ENCODE results near the gene UBE2V1. TPM values are rescaled to one million over a fixed set of nuclear protein-coding genes. Genes with fewer than 3 reads are reported as not detected.
A peak's percentile ranks its signal among the peaks of the same experiment; 100 is the strongest.
"Not testable (repeated sequence)": the region's sequence is repeated elsewhere in the genome, so short reads cannot be mapped to it uniquely, and the experiment has no call there.

Gene UBE2V1
- total and polyA plus RNA-seq, 12 donors = 57.4 to 242 (median 79.4) TPM

GRCh38 chr20:50108556-50109235, 4.3 kb downstream of the UBE2V1 start:
- no peaks in the 10 kb centered on the region for H3K36me3 ChIP-seq (replicated peaks in 1 of 2)
- 64 to 82% (median 71%) methylated on average over 4 of the region's 4 CpGs for WGBS, 4 donors
- intact Hi-C loops (cut with DNase I) = no loop called here
- no peak overlapping the region for H3K4me3 ChIP-seq
- DNase-seq = peak in 1 of 7 donors; percentile 48
- H3K27me3 ChIP-seq = no peaks in the 10 kb centered on the region
- TF ChIP-seq POLR2A (IDR thresholded peaks at IDR 0.05) = no peak
- no peak for TF ChIP-seq CTCF (IDR thresholded peaks at IDR 0.05)
- H3K27ac ChIP-seq = peak overlapping the region in 2 of 5 donors; percentile 1 to 39
- no peaks in the 10 kb centered on the region for H3K9me3 ChIP-seq (replicated peaks in 1 of 3)
- H3K4me1 ChIP-seq (replicated peaks in 1 of 2) = peaks cover 30 to 59% of the 10 kb centered on the region in 2 donors

GRCh38 chr20:50107796-50108331, 5.1 kb downstream of the UBE2V1 start:
- Histone ChIP-seq H3K4me1 (replicated peaks in 1 of 2) (peaks cover 24 to 56% of the 10 kb centered on the region in 2 donors), H3K27me3 (no peaks in the 10 kb centered on the region), H3K9me3 (replicated peaks in 1 of 3) (no peaks in the 10 kb centered on the region), H3K4me3 (no peak overlapping the region), H3K27ac (peak overlapping the region in 2 of 5 donors; percentile 11 to 39), H3K36me3 (replicated peaks in 1 of 2) (no peaks in the 10 kb centered on the region)
- DNase-seq = peak in 1 of 7 donors; percentile 46
- WGBS, 4 donors = 69 to 77% (median 72%) methylated on average over 6 of the region's 6 CpGs
- no peak for TF ChIP-seq CTCF (IDR thresholded peaks at IDR 0.05)
- TF ChIP-seq POLR2A (IDR thresholded peaks at IDR 0.05) = no peak
- intact Hi-C loops (cut with DNase I) = no loop called here

GRCh38 chr20:50107086-50107660, 5.8 kb downstream of the UBE2V1 start:
- H3K4me1 ChIP-seq (replicated peaks in 1 of 2) = peaks cover 23 to 56% of the 10 kb centered on the region in 2 donors
- no peaks in the 10 kb centered on the region for H3K9me3 ChIP-seq (replicated peaks in 1 of 3)
- 81 to 82% (median 82%) methylated on average over 6 of the region's 6 CpGs for WGBS, 4 donors
- H3K36me3 ChIP-seq (replicated peaks in 1 of 2) = no peaks in the 10 kb centered on the region
- H3K4me3 ChIP-seq = no peak overlapping the region
- no peak for TF ChIP-seq CTCF (IDR thresholded peaks at IDR 0.05)
- no peak for TF ChIP-seq POLR2A (IDR thresholded peaks at IDR 0.05)
- no peaks in the 10 kb centered on the region for H3K27me3 ChIP-seq
- intact Hi-C loops (cut with DNase I) = no loop called here
- peak overlapping the region in 2 of 5 donors; percentile 19 to 39 for H3K27ac ChIP-seq
- peak in 1 of 7 donors; percentile 14 for DNase-seq

GRCh38 chr20:50106669-50107068, 6.3 kb downstream of the UBE2V1 start:
- DNase-seq; H3K4me3 ChIP-seq; H3K36me3 ChIP-seq (replicated peaks in 1 of 2); intact Hi-C loops (cut with DNase I); H3K27me3 ChIP-seq; H3K9me3 ChIP-seq (replicated peaks in 1 of 3): not testable (repeated sequence)
- Histone ChIP-seq H3K4me1 (replicated peaks in 1 of 2) (peaks cover 18 to 54% of the 10 kb centered on the region in 2 donors), H3K27ac (peak overlapping the region in 1 of 5 donors; percentile 39)
- WGBS, 4 donors = 61 to 91% (median 81%) methylated on average over 5 of the region's 5 CpGs

GRCh38 chr20:50103464-50104107, 9.4 kb downstream of the UBE2V1 start:
- H3K36me3 ChIP-seq (replicated peaks in 1 of 2); H3K4me3 ChIP-seq; intact Hi-C loops (cut with DNase I); H3K27me3 ChIP-seq; H3K9me3 ChIP-seq (replicated peaks in 1 of 3): not testable (repeated sequence)
- Histone ChIP-seq H3K27ac (peak overlapping the region in 3 of 5 donors; percentile 11 to 20 (median 11)), H3K4me1 (replicated peaks in 1 of 2) (peaks cover 11 to 54% of the 10 kb centered on the region in 2 donors)
- DNase-seq = peak in 3 of 7 donors; percentile 37 to 57 (median 41)
- WGBS, 4 donors = 75 to 83% (median 77%) methylated on average over 14 to 15 of the region's 15 CpGs

- H3K4me3 ChIP-seq; H3K36me3 ChIP-seq (replicated peaks in 1 of 2); H3K9me3 ChIP-seq (replicated peaks in 1 of 3); H3K27ac ChIP-seq; DNase-seq; intact Hi-C loops (cut with DNase I); H3K27me3 ChIP-seq: not testable (repeated sequence)
- H3K4me1 ChIP-seq (replicated peaks in 1 of 2) = peaks cover 11 to 43% of the 10 kb centered on the region in 2 donors
- 94 to 95% (median 94%) methylated on average over 14 of the region's 14 CpGs for WGBS, 4 donors
These were observed 10.4 kb downstream of the UBE2V1 start for GRCh38 chr20:50102551-50102950.

Measured in adrenal gland (tissue), 12 donors.